Stimulated activated CD8-positive, alpha-beta memory T cell treated with anti-CD3 and anti-CD28 coated beads, Interleukin-7, amount 100 ng/mL, for 48 hours (primary cell): ENCODE measurements around the gene TSKU.
"Not testable (repeated sequence)": the region's sequence is repeated elsewhere in the genome, so short reads cannot be mapped to it uniquely, and the experiment has no call there.

Experiments used
- DNase-seq, 2 donors: peaks; one replicate each; pipeline ENCODE4 v3.0.0-alpha.2; 2020; ENCODE audit warnings: low read depth in 1 of 2; ENCODE audit errors: extremely low read depth in 1 of 2

The TSKU gene

GRCh38 chr11:76787911-76788596, 4.9 kb downstream of the TSKU start:
- DNase-seq, result no peak

- no peak for DNase-seq
Observed at GRCh38 chr11:76788661-76789442, 5.7 kb downstream of the TSKU start.

- no peak for DNase-seq
Observed at GRCh38 chr11:76789443-76789719, 6.2 kb downstream of the TSKU start.

GRCh38 chr11:76790251-76790650, 7.1 kb downstream of the TSKU start:
- no peak for DNase-seq

GRCh38 chr11:76791002-76791770, 8.0 kb downstream of the TSKU start:
- DNase-seq, result not testable (repeated sequence)

- DNase-seq, result no peak
Observed at GRCh38 chr11:76791861-76792260, 8.7 kb downstream of the TSKU start.

GRCh38 chr11:76792505-76793264, 9.5 kb downstream of the TSKU start:
- no peak for DNase-seq

- DNase-seq, result no peak
Observed at GRCh38 chr11:76793391-76794291, 10.5 kb downstream of the TSKU start.

- DNase-seq, result no peak
Observed at GRCh38 chr11:76794371-76795289, 11.5 kb downstream of the TSKU start.

- DNase-seq, result no peak
Observed at GRCh38 chr11:76795290-76795935, 12.3 kb downstream of the TSKU start.

- no peak for DNase-seq
Observed at GRCh38 chr11:76795936-76796441, 12.8 kb downstream of the TSKU start.

- no peak for DNase-seq
Observed at GRCh38 chr11:76796511-76797198, 13.5 kb downstream of the TSKU start.

GRCh38 chr11:76797341-76798201, 14.4 kb downstream of the TSKU start:
- DNase-seq, result no peak

- no peak for DNase-seq
Observed at GRCh38 chr11:76798202-76798581, 15.0 kb downstream of the TSKU start.

- DNase-seq, result no peak
Observed at GRCh38 chr11:76798671-76799065, 15.5 kb downstream of the TSKU start.

GRCh38 chr11:76799066-76799804, 16.1 kb downstream of the TSKU start:
- peak; percentile 45 to 53 for DNase-seq
